SH-SY5Y (cell line): ENCODE data around the gene LRMDA.

Source experiments
- GATA2 ChIP-seq: IDR thresholded peaks from 2 replicates; pipeline ENCODE4 v1.6.1; 2011; ENCODE audit warnings: mild to moderate bottlenecking, low read depth, low read length
- GATA3 ChIP-seq: IDR thresholded peaks from 2 replicates; pipeline ENCODE4 v1.6.1; 2011; ENCODE audit warnings: low read depth, mild to moderate bottlenecking, low read length, moderate library complexity

- TF ChIP-seq GATA2, result no peak
- no peak for TF ChIP-seq GATA3
Observed at GRCh38 chr10:75400771-75401568, 30.5 kb upstream of the LRMDA start.
